ENCODE measurements around the gene JAGN1.
"Not testable (repeated sequence)": the region's sequence is repeated elsewhere in the genome, so short reads cannot be mapped to it uniquely, and the experiment has no call there.

The JAGN1 gene

DNA sequence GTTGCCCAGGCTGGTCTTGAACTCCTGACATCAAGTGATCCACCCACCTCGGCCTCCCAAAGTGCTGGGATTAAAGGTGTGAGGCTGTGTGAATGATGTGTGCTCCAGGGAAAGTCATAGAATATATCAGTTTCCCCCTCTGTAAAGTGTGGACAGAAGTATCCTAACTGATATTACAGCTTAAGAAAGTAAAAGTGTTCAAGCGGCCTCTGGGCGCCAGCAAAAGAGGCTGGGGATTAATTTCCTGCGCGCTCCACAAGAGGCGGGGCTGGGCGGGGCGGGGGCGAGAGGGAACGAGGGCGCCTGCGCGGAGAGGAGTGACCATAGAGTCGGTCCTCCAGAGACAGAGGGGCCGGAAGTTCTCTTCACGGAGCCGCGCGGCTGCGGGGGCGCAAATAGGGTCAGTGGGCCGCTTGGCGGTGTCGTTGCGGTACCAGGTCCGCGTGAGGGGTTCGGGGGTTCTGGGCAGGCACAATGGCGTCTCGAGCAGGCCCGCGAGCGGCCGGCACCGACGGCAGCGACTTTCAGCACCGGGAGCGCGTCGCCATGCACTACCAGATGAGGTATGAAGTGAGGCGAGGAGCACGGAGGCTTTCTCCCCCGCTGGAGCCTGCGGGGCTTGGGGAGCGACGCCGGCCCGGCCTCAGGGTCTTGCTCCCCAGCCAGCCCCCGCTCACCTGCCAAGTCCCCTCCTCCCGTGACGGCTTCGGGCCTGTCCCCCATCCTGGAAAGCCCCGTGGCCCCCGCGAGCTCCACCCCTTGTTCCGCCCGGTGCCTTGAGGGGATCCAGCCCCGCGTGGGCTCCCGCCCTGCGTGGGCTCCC, at the start of gene JAGN1:
TSS of gene JAGN1 (plus strand) at position 362 of the 823 bp plus-strand sequence. CDS start at position 475, 113 bp downstream.
- DNase-seq = peak; percentile 31 to 93 (median 83)

DNA sequence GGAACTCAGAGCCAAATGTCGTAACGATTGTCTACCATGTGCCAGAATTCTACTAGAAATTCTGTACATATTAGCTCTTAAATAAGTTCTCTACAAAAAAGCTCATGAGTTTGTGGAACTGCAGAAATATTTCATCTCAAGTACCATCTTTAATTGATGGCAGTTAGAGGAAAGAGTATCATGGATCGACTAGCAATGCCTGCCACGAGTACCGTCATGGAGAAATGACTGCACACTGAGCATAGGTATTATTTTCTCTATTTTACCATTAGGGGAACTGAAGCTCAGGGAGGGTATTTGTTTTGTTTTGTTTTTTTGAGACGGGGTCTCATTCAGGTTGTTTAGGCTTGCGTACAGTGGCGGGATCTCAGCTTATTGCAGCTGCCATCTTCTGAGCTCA, 49.4 kb upstream of the JAGN1 start:
- no peak for DNase-seq

DNA sequence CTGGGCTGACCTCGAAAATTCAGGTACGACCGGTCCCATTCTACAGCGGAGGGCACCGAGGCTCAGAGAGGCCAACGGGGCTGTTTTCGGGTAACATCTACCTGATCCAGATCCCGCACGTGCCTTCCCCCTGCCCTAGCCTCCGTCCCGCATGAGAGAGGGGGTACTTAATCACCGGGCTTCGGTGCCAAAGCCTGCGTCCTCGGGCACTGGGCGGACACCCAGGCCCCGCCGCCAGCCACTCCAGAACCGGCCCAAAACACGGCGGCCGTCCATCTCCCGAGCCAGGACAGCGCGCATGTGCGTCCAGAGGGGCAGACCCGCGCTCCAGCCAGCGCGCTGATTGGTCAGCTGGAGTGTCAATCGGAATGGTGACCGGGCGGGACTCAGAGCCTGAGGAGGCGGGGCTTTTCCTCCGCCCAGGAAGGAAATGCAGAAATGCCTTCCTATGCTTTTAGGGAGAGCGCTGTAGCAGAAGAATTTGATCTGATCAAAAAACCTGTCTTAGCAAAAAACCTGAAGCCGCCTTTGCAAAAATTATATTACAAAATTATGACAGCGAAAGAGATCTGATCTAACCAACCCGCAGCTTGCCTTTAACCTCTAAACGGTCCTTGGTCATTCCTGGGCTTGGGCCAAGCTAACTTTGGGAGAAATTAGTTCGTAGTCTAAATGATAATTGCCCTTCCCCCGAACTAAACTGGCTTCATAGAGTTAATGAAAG, 46.5 kb upstream of the JAGN1 start, which contains the start of gene RPUSD3:
TSS of gene RPUSD3 (minus strand) at position 294 of the 724 bp plus-strand sequence. CDS start at position 276, 18 bp downstream.
- peak; percentile 55 to 99 (median 94) for DNase-seq

DNA sequence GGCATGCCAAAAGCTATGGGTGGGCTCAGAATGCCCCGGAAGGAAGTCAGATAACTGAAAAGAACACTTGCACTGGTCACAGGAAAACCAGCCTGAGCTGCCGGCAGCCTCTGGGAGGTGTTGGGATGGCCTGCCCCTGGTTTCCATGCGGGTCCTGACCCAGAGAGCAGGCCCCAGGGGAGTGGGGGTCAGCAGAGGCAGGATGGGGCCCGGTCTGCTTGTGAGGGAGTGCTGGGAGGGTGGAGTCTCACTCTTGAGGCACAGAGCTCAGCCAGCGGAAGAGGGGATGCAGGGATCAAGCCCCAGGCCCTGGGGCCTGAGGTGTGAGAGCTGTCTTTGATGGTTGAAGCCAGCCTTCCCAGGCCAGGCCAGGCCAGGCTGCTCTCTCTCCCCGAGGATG, 44.2 kb upstream of the JAGN1 start:
- no peak for DNase-seq

DNA sequence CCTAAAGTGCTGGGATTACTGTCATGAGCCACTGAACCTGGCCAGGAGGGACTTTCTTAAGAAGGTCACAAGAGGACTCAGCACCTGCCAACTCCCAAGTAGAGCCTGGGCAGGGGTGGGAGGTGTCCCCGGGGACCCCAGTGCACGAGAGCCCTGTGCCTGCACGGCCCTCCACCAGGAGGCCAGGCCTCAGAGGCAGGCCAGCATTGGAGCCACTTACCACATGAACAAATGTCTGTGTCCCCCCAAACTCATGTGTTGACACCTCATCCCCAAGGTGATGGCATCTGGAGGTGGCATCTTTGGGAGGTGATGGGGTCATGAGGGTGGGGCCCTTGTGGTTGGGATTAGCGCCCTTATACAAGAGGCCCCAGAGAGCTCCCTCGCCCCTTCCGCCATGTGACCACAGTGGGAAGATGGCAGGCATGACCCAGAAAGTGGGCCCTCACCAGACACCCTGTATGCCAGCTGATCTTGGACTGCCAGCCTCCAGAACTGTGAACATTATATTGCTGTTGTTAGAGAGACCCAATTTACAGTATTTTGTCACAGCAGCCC, 43.4 kb upstream of the JAGN1 start:
- no peak for DNase-seq

DNA sequence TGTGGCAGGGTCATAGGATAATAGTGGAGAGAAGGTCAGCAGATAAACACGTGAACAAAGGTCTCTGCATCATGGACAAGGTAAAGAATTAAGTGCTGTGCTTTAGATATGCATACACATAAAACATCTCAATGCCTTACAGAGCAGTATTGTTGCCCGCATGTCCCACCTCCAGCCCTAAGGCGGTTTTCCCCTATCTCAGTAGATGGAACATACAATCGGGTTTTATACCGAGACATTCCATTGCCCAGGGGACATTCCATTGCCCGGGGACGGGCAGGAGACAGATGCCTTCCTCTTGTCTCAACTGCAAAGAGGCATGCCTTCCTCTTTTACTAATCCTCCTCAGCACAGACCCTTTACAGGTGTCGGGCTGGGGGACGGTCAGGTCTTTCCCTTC, 42.5 kb upstream of the JAGN1 start:
- not testable (repeated sequence) for DNase-seq

DNA sequence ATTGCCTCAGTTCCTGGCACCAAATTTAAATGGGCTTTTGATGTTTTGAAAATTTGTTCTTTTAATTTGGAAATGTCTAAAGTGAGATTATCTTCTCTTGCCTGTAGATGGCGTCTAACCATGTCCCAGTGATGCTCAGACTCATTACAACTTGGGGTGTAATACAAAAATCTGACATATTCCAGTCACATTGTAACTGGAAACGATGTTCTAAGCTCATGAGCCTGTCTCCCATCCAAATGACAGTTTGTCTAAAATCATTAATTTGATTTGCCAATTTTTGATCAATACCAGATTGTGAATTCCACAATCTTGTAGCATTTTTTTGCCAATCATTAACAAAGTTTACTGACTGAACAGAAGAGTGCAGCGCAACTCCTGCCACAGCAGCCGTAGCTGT, 41.5 kb upstream of the JAGN1 start:
- DNase-seq = peak in 1 of 56 donors; percentile 6

DNA sequence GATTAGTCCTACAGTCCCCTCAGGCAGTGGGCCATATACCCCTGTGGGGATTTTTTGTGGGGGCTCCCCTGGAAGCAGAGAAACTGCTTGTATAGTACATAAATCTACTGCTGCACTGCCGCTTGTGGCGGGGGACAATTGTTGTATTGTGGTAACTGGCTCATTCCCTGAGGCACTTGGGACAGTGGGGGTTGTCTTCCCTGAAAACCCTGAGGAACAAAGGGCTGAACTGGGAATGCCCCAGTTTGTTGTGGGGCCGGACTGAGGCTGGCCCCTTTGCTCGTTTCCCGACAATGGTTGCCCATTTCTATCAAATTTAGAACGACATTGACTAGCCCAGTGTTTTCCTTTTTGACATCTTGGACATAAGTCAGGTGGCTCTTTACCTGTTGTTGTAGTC, 39.0 kb upstream of the JAGN1 start:
- DNase-seq = peak in 7 of 56 donors; percentile 5 to 27 (median 13)

DNA sequence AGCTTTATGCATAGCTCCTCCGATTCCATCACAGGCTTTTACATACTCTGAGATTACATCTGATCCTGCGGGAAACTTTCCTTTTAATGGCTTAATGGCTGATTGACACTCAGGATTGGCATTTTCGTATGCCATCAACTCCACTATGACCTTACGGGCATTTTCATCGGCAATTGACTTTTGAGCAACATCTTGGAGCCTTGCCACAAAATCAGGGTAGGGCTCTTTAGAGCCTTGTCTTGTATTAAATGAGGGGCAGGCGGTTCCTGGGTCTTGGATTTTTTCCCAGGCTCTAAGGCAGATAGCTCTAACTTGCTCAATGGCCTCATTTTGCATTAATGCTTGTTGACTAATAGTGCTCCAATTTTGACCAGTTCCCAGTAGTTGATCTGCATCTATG, 38.5 kb upstream of the JAGN1 start:
- peak in 1 of 56 donors; percentile 42 for DNase-seq

DNA sequence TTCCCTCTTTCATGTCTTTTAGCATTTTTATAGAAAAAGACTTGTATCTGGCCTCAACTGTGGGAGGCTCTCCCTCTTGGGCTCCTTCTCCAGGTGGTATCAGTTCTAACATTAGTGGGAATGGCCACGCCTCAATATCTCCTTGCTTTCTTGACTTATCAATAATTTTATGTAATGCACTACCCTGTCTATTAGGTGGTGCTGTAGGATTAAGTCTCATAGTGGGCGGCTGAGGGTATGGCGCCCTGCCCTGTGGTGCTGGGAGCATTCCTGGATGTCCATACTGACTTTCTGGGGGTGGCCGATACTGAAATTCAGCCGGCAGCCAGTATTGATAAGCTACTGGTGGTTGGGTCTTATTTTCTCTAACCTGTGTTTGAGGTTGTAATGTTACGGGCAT, 37.9 kb upstream of the JAGN1 start:
- no peak for DNase-seq

DNA sequence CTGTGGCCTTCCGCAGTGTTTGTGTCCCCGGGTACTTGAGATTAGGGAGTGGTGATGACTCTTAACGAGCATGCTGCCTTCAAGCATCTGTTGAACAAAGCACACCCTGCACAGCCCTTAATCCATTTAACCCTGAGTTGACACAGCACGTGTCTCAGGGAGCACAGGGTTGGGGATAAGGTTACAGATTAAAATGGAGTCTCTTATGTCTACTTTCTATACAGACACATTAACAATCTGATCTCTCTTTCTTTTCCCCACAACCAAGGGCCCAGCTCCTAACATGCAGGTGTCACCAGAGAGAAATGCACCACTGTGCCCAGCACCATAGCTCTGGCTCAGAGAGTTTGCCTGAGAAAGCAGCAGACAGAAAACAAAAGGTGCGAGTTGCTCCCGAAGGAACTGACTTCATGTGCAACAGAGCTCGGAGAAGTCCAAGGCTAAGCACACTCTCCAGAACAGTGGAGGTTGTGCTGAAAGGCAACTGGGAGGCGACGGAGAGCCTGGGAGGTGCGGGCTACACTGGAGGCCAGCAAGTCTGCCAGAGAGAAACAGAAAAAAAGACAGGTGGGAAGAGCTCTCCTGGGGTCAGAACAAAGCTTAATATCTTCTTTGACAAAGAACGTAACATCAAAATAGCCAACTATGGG, 36.0 kb upstream of the JAGN1 start:
- DNase-seq = not testable (repeated sequence)

DNA sequence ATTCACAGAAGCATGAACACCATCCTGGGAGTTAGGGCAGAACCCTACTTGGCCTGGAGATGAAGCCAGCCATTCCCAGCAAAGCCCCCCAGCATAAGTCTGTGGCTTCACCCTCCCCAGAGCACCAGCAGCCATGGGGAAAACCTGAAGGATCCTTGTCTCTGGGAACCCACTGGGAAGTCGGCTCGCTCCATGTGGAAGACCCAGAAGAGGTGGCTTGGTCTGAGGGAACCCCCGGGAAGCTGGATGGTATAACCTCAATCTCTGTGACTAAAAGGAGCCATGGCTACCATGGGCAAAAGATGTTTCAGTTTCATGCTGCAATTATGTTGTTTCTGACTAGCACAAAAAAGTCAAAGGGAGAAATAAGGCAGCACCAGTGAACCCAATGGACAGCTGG, 34.8 kb upstream of the JAGN1 start:
- DNase-seq = no peak

DNA sequence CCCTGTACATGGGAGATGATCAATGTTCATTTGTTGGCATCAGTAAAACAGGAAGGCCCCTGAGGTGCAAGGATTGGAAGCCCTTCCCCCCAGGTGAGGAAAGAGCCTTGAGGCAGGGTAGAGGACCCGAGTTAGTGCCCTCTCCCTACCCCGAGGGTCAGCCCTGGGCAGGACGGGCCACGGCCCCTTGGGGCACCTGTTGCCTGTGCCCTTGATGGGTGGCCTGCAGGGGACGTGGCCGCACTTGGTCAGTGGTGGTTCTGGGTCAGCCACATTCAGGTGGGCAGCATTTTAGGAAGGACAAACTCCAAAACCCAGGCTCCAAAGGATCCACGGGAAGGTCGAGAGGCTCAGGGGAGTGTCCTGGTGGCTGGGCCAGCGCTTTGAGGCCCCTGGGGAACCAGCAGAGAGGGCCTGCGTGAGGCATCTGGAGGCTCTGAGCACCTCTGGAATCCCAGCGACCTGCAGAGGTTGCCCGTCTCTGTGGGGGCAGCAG, 30.8 kb upstream of the JAGN1 start:
- no peak for DNase-seq

DNA sequence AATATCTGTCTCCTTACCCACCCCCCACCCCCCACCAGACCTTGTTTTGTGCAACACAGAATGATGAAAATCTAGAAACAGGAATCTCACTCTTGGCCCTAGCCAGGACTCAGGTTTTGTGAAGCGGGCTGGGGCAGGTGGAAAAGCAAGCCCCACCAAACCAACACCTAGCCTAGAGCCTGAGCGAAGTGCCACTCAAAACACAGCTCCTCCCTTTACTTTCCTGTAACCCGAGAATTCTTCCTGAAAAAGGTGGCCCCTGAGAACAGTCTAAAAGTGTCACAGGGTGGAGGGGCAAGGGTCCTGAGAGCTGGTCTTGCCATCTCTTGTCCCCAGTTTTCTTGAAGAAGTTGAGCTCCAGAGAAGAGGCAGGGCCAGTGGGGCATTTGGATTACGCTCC, 29.2 kb upstream of the JAGN1 start:
- DNase-seq = no peak

DNA sequence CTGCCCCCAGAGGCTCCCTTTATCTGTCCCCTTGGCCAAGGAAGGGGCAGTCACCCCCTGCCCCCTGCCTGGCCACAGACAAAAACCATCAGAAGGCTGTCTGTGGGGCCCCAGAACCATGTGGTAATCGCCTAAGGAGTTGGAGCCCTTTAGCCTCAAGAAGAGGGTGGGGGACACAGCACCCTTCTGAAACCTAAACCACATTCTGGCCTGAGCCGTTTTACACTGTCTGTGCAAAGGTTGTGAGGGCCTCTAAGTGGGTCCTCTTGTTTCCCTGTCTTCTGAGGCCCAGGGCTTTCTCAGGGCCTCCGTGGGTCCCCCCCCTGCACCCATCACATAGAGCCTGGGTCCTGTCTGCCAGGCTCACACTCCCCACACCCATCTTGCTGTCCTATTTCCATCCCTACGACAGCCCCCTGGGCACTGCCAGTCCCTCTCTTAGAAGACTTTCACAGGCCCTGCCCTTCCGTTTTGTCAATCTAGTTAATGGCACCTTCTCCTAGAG, 28.7 kb upstream of the JAGN1 start:
- no peak for DNase-seq

DNA sequence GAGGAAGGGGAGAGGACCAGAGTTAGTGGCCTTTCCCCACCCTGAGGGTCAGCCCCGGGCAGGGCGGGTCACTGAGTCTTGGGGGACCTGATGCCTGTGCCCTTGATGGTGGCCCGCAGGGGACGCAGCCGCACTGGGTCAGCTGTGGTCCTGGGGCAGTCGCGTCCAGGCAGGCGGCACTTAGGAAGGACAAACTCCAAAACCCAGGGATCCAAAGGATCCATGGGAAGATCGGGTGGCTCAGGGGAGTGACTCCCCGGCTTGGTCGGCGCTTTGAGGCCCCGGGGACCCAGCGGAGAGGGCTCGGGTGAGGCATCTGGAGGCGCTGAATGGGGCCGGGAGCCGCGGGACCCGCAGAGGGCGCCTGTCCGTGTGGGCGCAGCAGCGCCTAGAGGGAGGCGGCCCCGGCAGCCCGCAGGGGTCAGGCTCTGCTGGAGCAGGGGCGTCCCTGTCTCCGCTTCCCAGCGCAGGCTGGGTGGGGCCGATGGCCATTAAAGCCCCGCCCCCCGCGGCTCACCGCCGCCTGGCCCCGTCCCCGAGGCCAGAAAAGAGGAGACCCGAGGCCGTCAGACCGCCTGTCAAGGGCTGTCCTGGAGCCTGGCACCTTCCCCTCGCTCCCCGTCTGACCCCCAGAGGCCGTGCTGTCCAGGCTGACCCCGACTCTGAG, 27.9 kb upstream of the JAGN1 start:
- DNase-seq = no peak

DNA sequence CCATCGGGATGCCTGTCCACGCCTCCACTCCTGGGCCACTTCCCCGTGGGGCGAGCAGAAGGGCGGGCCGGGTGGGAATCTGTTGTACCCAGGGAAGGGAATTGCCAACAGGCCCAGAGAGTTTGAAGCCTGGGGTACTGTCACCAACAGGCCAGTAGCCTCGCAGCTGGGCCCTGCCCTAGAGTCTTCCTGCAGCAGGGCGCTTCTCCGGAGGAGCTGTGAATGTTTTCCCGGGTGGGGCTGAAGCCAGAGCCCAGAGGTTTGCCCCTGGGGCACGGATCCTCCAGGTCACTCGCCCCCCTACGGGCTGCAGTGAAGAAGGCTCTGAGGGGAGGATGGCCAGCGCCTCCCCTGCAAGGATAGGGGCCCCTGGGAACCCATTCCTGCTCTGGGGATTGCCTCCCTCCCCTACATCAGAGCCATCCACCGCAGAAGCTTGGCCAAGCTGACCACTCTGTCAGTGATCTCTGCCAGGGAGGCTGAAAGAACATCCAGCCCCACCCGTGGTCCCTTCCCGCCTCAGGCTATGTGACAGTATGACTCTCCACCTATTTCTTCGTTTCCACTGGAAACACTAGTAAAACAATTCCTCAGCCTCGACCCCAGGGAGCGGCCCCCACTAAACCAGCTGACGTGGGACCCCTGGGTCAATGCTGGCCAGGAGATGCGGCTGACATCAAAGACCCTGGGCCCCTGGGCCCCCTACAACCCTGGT, 27.2 kb upstream of the JAGN1 start:
- DNase-seq = no peak

DNA sequence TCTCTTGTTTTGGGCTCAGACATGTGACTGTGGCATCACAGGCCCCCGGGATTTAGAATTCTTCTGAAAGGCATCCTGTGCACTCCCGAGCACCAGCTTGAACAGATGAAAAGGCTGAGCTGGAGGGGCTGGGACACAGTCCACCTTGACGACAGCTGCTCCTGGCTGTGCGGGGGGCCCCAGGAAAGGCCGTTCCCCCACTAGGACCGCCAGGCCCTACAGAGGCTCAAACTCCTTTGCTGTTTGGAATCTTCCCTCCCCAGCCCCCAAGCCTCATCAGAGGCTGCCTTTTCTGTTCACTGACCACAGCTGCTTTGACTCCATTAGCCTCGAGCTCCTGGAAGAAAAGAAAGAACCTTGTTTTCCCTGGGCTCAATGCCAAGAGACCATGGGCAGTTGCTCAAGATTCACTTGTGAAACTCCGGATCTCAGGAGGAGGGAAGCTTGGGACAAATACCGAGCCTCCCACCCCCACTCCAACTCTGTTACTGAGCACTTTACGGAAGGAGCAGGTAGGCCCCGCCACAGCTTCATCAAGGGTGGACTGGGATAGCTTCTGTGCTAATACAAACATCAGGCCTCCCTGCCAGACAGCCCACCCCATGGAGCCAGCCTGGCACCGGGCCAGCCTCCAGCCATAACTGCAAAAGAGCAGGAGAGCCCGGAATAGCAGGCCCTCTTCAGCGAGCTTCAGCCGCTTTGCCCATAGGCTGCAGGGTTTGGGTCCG, 26.0 kb upstream of the JAGN1 start:
- DNase-seq = peak in 52 of 56 donors; percentile 23 to 91 (median 52)

DNA sequence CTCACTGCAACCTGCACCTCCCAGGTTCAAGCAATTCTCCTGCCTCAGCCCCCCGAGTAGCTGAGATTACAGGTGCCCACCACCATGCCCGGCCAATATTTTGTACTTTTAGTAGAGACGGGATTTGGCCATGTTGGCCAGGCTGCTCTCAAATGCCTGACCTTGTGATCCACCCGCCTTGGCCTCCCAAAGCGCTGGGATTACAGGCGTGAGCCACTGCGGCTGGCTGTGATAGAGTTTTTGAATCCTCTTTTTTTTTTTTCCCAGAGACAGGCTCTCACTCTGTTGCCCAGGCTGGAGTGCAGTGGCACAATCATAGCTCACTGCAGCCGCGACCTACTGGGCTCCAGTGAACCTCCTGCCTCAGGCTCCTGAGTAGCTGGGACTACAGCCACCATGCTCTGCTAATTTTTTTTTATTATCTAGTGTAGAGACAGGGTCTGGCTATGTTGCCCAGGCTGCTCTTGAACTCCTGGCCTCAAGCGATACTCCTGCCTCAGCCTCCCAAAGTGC, 25.2 kb upstream of the JAGN1 start:
- DNase-seq = peak in 1 of 56 donors; percentile 5
